ENCODE data around the gene RMI2.
"Not testable (repeated sequence)": the region's sequence is repeated elsewhere in the genome, so short reads cannot be mapped to it uniquely, and the experiment has no call there.

The RMI2 gene

DNA sequence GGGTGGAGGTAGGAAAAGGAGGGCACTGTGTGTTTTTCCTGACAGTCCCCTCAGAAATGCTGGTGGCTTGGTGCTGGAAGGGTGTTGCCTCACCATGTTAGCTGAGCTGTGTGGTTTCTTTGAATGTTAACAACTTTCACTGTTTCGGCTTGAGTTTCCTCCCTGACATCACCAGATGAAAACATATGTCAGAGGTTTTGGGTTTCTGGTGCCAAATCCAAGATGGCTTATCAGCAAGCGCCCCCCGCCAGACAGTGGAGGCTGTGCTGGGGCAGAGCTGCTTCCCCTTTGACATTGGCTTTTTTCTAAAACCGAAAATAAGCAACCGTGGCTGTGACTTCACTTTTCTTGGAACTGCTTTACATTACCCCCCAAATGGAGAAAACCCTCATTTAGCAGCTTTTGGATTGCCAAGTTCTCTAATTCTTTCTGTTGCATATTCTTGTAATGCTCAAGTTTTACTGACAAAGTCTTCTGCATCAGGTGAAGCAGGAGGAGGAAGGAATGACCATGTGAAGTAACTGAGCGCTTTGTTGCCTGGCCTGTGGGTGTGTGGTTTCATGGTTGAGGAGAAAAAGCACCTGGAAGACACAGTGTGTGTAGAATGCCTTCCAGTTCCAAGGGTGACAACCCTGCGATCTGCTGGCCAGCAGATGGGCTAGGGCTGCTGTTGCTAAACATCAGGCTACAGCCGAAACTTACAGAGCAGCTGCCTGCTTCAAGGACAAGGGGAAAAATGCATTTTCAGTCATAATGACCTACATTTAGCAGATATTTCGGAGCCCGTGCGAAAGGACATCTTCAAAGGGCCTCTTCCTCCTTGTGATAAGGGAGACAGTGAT, 9.7 kb downstream of the RMI2 start:
- no peak for DNase-seq (ENCODE audit: low spot score)

DNA sequence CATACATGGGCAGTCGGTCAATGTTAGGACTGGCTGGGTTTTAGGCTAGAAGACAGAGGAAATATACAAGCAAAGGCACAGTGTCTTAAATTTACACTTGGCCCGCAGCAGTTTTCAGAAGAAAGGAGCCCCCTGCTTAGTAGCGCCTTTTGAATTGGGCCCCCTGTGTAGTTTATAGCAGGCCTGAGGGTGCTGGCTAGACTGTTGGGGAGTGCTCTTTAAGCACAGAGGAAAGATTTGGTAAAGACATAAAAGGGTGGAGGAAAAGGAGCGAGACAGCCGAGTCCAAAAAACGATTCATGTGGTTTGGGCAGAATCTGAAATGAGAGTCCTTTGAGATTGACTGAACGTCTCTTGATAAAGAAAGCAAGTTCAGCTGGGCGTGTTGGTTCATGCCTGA, 10.6 kb downstream of the RMI2 start:
- no peak for DNase-seq (ENCODE audit: low spot score)

DNA sequence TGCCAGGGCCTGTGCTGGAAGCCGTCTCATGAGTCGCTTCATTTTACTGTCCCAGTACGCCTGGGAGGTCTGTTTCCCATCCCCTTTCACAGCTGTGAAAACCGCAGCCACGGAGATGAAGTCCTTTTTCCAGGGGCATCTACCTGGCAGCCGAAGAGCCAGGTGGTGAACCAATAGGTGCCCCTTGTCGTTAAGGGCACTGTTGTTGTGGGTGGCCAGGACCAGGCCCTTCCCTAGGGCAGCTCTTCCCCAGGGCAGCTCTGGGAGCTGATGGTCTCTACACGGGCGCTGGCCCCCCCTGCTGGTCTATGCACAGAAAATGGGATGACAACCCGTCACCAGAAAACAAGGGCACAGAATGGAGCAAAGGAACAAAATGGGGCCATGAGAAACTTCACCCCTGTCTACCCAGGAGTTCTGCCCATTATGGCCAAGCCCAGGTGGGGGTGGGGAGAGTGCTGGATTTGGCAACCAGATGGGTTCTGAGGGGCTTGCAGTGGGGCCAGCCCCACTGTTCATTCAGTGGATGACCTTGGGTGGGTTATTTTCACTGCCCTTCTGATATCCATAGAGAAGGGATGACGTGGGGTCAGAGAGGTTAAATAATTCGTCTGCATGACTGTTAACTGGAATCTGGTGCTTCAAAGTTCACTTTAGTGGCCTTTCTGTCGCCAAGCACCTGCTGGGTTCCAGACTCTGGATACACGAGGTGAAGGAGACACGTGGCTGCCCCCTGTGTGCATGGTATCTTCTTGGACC, 11.5 kb downstream of the RMI2 start:
- DNase-seq (ENCODE audit: low spot score): peak; percentile 76

DNA sequence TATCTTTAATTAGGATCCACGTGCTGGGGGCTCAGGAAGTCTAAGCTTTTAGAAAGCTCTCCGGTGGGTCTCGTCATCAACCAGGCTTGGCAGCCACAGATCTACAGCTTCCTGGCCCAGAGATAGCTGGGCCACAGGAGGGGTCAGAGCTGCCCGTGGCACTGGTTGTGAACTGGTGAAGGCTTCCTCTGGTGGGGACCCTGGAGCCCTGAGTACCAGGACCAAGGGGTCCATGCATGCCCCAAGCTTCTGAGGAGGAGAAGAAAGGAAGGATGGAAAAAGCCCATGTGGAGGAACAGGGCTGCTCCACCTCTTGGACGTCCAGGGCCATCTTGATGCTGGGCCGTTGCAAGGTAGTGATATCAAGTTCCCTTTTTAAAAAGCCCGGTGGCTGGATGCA, 13.3 kb downstream of the RMI2 start:
- DNase-seq (ENCODE audit: low spot score): no peak

DNA sequence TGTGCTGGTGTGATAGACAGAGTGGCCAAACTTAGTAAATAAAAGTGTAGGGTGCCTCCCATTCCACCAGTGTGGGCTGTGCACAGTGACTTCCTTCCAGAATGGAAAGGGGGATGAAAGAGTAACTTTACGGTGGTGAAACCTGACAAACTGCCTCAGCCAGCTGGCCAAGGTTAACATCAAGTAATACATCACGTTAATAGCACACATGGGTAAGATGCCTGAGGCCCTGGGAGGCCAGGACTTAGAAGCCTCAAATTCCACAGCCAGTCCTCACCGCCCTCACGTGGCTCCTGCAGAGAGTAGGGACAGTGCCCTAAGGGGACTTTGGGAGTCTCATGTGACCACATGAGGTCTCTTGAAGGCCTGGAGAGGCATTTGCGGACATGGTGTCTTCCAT, 14.1 kb downstream of the RMI2 start:
- no peak for DNase-seq (ENCODE audit: low spot score)

DNA sequence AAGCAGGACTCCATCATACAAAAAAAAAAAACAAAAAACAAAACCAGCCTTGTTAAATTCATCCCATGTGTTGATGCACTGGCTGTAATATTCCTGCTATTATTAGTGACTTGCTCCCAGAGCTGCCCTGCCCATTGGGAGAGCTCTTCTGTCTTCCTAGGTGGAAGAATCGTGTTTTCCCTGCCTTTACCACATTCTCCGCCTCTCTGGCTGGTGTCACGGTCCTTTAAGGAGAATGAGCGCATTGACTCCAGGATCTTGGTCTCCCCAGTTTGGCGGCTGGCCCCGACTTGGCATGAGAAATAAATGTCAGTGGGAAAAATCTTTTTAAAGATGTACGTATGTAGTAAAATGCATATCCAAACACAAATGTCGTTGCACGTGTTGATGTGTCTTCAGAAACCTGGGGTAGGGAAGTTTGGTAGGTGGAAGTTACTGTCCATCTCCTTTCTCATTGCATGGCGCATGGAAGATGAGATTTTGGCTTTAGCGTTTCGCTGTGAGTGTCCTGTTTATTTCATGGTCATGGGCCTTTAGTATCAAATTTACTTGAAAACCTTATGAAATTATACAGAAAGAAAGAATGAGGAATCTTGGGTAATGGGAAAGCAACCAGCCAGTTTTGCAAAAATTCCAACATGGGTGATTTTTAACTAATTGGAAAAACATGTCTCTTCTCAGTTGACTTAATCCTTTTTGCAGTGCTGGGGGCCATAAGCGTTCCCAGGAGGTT, 15.5 kb downstream of the RMI2 start:
- DNase-seq (ENCODE audit: low spot score): no peak

DNA sequence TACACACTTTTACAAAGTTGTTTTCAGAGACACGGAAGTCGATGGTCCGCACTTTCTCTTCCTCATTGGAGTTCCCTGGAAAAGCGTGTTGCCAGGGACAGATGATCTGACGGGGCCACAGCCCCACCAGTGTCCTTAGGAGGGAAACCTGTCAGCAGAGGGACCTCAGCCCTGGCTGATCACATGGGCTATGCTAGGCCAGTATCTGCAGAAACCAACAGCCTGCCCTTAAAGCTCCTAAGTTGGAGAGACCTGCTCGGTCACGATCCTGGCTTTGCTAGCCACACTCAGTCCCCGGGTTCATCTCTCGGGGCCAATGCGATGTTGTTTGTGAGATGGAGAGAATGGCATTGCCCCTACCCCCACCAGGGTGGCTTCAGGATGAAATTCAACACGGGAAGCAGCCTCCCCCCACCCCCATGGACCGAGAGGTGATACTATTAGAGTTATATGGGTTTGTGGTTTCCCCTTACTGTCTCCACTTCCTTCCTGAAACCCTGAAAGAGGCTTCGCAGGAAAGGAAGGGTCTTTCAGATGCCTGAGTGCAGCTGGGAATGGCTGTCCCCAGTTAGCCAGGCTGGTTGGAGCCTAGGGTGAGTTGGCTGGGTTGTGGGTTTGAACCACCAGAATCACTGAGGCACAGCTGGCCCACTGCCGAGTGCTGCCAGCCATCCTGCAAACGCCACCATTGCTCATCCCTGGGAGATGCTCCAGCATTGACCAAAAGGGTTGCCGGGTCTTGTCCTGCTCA, 16.6 kb downstream of the RMI2 start:
- no peak for DNase-seq (ENCODE audit: low spot score)

DNA sequence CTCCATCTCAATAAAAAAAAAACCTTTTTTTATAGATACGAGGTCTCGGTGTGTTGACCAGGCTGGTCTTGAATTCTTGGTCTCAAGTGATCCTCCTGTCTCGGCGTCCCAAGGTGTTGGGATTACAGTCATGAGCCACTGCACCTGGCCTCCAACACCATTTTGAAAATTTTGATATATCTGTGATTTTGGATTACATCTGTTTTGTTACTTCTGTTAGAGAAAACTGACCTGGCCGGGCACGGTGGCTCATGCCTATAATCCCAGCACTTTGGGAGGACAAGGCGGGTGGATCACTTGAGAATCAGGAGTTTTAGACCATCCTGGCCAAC, 18.6 kb downstream of the RMI2 start:
- DNase-seq (ENCODE audit: low spot score): no peak

DNA sequence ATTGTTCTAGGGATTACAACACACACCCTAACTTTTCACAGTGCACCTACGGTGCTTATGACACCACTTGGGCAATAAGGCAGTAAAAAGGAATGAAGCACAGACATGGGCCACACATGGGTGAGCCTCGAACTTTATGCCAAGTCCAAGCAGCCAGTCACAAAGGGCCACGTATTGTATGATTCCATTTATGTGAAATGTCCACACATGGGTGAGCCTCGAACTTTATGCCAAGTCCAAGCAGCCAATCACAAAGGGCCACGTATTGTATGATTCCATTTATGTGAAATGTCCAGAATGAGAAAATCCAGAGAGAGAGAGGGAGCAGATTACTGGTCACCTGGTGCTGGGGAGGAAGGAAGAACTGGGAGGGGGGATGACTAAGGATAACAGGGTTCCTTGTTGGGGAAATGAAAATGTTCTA, 22.2 kb downstream of the RMI2 start:
- DNase-seq (ENCODE audit: low spot score): no peak

DNA sequence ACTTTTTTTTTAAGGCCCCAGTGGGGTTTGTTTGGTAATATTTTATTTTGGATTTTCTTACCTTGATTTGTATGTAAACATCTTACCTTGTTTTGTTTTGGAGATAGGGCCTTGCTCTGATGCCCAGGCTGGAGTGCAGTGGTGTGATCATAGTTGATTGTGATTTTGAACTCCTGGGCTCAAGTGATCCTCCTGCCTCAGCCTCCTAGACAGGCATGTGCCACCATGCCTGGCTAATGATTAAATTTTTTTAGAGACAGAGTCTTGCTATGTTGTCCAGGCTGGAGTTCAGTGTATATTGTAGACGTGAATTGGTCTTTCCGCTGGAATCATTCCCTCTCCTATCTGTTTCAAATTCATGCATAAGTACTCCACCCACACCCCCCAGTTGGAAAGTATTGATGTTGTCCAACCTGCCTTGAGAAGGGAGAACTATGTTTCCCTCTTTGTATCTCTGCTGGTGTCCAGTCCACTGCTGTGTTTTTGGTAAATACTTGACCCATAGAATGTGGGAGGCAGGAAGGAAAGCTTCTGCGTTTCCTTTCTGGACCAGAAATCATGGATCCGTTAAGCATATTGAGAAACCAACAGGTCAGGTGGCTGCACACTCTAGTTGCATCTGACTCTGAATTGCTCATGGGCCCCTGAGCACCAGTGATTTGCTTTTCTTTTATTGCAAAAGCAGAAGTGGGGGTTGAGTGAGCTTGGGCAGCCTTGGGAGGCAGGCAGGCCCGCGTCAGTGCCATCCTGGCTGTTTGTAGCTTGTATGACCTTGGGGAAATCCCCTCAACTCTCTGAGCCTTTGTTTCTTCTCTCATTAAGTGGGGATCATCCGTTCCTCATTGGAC, 25.0 kb downstream of the RMI2 start:
- DNase-seq (ENCODE audit: low spot score): no peak

DNA sequence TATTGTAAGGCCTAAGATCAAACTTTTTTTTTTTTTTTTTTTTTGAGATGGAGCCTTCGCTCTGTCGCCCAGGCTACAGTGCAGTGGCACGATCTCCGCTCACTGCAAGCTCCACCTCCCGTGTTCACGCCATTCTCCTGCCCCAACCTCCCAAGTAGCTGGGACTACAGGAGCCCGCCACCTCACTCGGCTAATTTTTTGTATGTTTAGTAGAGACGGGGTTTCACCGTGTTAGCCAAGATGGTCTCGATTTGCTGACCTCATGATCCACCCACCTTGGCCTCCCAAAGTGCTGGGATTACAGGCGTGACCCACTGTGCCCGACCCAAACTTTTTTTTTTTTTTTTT, 25.6 kb downstream of the RMI2 start:
- not testable (repeated sequence) for DNase-seq (ENCODE audit: low spot score)

DNA sequence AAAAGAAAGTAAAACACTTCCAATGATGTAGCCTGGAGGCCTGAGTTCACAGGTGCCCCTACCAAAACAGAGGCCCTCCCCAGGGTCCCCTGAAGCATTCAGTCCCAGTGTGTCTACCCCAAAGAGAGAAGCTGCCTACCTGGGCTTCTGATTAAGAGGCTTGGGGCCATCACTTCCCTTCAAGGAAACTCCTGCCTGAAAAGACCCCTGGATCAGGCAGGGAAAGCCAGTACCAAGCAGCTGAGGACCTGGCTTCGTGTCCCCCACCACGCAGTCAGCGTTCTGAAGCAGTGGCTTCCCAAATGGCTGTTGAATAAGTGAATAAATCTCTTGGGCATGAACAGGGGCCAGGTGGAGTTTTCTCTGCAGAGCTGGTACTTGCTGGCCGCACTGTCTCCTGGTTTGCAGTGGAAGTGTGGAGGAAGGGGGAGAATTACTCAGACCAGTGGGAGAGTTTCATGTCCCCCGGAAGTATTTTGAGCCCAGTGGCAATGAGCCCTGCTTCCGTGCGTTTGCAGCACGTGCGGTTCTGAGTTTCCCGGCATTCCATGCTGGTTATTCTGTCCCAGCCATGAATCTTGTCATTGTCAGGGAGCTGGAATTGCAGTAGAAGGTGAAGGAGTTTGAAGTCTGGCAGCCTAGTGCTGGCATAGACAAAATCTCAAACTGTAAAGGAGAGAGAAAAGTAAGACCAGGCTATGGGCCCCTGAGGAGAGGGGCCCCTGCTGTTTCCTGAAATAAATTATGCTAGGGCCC, 27.0 kb downstream of the RMI2 start:
- DNase-seq (ENCODE audit: low spot score): no peak

DNA sequence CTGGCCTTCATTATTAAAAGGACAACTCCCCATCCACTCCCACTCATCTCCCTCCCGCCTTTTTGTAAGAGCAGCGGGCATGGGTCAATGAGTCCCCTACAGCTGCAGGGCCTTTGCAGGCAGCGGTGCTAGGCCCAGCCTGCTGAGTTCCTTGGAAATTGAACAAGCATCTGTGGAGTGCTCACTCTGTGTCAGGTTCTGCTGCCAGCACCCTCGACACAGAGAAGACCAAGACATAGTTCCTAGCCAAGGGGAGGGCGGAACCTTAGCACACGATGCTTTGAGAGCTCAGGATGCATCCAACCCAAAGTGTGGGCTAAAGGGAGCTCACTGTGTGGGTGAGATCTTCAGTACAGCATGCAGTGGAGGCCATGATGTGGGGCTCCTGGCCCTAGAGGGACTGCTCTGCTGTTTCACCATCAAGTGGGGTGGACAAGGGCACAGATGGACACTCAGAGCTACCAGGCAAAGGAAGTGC, 27.6 kb downstream of the RMI2 start:
- DNase-seq (ENCODE audit: low spot score): no peak

DNA sequence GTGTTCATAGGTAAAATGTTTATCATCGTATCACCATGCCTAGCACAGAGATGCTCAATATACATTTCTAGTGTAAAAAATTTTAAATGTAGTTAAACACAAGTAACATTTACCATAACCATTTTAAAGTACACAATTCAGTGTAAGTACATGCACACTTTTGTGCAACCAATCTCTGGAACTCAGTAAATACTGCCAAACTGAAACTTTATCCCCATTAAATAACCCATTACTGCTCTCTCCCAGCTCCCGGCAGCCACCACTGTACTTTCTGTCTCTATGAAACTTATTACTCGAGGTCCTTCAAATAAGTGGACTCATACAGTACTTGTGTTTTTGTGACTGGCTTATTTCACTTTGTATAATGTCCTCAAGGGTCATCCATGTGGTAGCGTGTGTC, 29.0 kb downstream of the RMI2 start:
- DNase-seq (ENCODE audit: low spot score): no peak

DNA sequence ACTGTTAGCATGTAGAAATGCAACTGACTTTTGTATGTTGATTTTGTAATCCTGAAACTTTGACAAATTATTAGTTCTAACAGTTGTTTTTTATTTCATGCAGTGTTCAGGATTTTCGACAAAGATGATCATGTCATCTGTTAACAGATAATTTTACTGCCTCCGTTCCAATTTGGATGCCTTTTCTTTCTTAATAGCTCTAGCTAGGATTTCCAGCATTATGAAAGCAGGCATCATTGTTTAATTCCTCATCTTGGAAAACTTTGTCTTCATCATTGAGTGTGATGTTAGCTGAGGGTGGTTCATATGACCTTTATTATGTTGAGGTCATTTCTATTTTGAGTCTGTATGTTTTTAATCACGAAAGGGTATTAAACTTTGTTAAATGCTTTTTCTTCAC, 31.9 kb downstream of the RMI2 start:
- no peak for DNase-seq (ENCODE audit: low spot score)

DNA sequence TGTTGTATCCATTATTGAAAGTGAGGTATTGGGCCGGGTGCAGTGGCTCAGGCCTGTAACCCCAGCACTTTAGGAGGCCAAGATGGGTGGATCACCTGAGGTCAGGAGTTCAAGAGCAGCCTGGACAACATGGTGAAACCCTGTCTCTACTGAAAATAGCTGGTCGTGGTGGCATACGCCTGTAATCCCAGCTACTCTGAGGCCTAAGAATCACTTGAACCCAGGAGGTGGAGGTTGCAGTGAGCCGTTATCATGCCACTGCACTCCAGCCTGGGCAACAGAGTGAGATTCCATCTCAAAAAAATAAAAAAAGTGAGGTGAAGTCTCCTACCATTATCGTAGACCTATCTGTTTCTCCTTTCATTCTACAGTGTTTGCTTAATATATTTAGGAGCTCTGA, 33.7 kb downstream of the RMI2 start:
- not testable (repeated sequence) for DNase-seq (ENCODE audit: low spot score)

DNA sequence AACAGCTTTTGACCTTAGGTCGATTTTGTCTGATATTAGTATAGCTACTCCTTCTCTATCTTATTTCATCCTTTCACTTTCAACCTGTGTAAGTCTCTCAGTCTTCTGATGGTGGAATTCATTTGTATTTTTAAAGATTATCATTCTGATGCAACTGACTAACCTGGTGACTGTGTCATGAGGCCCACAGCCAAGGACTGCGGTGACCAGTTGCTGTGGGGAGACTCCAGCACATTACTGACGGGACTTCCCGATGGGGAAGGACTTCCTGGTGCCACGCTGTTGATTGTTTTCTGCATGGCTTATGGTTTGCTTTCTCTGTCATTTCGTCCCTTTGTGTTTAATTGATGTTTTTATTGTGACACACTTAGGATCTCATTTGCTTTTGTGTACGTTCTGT, 34.2 kb downstream of the RMI2 start:
- DNase-seq (ENCODE audit: low spot score): no peak

DNA sequence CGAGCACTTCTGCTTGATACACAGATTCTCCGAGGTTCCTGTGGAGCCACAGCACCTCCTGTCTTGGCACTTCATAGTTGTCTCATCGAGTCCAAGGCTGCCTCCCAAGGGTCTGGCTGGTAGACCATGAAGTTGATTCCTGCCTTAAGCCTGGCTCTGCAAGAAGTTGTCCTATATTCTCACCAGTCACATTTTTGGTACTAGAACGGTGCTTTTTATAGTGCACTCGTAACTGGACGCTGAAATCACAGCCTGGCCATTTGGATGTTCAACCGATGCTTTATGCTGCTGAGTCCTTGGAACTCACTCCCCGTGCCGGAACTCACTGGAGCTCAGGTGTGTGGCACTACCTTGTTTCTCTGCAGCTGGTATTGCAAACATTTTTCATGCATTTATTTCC, 35.6 kb downstream of the RMI2 start:
- DNase-seq (ENCODE audit: low spot score): no peak

DNA sequence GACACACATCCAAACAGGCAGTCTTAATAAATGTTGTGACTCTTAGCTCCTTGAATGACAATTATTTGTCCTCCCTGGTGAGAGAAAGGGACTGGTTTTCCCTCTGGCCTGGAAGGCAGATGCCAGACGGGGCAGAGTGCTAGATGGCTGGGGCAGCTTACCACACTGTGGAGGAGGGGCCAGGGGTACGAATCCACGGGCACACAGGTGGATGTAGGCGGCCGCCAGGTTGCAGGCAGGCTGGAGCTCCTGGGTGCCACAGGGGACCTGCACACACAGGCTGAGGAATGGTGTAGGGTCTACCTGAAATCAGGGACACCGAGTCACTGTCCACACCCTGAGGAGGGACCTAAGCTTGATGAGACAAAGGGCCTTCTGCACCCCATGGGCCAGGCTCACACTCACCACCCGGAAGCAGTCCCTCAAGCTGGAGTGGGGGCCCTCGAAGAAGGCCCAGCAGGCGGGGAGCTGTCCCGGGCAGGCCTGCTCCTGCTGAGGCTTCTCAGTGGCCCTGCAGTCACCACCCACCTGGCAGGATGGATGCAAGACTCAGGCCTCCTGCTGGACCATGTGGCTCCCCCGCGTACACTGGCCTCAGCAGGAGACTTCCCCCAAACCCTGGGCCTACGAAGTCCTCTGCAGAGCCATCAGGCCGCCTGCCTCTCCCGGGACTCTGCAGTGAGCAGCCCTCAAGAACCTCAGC, 38.4 kb downstream of the RMI2 start:
- DNase-seq (ENCODE audit: low spot score): no peak

All from ecto neural progenitor cell (in vitro differentiated cells).